ENCODE measurements around the gene LEO1. TPM values are rescaled to one million over a fixed set of nuclear protein-coding genes. Genes with fewer than 3 reads are reported as not detected.

Gene LEO1
- total and polyA plus RNA-seq, 8 donors: 3.0 to 8.1 (median 5.3) TPM

DNA sequence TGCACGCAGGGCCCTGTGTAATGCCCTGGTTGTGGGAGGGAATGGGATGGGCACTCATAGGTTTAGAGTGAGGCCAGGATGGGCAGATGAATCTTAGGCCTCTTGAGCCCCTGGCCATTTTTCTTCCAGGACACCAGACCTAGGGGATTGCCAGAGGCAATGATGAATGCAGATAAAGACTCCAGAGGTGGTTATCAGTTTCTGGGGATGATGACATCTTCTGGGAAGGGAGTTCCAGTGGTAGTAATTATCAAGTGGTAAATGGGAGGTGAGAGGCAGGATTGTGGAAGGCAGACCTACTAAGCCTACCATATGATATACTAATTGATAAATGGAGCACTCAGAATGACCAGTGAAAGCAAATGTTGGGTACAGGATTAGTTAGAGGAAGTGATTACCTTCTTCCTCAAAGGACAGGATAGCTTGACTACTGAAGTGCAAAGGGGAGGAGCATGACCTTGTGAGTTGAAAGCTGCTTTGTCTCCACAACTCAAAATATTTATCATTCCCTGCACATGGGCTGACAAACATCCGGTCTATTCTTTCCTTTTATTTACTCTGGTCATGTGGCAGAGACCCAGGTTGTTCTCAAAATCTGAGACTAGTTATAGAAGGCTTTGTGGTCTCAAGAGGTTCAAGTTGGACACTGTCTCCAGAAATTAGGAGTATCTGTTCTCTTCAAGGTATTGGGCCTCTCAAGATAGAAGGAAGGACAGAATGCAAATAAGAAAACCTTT, 37.3 kb upstream of the LEO1 start:
- intact Hi-C loops (cut with DNase I): no loop called here
- Histone ChIP-seq H3K27ac (peak overlapping the region in 1 of 4 donors; percentile 19), H3K9me3 (no peaks in the 10 kb centered on the region), H3K4me1 (no peaks in the 10 kb centered on the region), H3K4me3 (no peak overlapping the region), H3K36me3 (no peaks in the 10 kb centered on the region), H3K27me3 (no peaks in the 10 kb centered on the region)
- FAIRE-seq: no peak
- peak in 2 of 4 donors; percentile 53 to 59 for ATAC-seq
- WGBS, 2 donors: 51 to 54% methylated on average over 2 of the region's 2 CpGs
- TF ChIP-seq CTCF (IDR thresholded peaks at IDR 0.05): no peak
- no peak for DNase-seq

DNA sequence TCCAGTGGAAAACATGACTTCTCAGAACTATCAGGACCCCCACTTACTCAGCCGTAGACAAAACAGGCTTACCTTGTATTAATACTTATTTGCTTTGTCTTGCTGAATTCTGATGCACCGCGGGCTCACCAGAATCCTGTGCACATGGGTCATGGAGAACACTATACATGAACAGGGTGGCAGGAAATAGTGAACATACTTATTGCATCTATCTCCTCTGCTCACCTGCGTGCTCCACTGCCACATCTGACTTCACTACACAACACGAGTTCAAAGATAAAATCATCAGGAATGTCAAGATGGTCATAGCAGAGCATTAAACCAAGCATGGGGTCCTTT, 36.8 kb upstream of the LEO1 start:
- no peak for DNase-seq
- ATAC-seq: no peak
- no peak overlapping the region for H3K27ac ChIP-seq
- H3K4me1 ChIP-seq: no peaks in the 10 kb centered on the region
- FAIRE-seq: no peak
- intact Hi-C loops (cut with DNase I): no loop called here
- H3K36me3 ChIP-seq: no peaks in the 10 kb centered on the region
- 89 to 91% methylated on average over 5 of the region's 5 CpGs for WGBS, 2 donors
- H3K27me3 ChIP-seq: no peaks in the 10 kb centered on the region
- no peak overlapping the region for H3K4me3 ChIP-seq
- no peaks in the 10 kb centered on the region for H3K9me3 ChIP-seq
- TF ChIP-seq CTCF (IDR thresholded peaks at IDR 0.05): no peak

GRCh38 chr15:52006702-52007340, 35.2 kb upstream of the LEO1 start:
- ATAC-seq: peak in 2 of 4 donors; percentile 17 to 60
- no peak overlapping the region for H3K4me3 ChIP-seq
- TF ChIP-seq CTCF (IDR thresholded peaks at IDR 0.05): no peak
- DNase-seq: no peak
- H3K27ac ChIP-seq: no peak overlapping the region
- no peak for FAIRE-seq
- intact Hi-C loops (cut with DNase I): no loop called here
- no peaks in the 10 kb centered on the region for H3K9me3 ChIP-seq
- no peaks in the 10 kb centered on the region for H3K36me3 ChIP-seq
- no peaks in the 10 kb centered on the region for H3K4me1 ChIP-seq
- H3K27me3 ChIP-seq: no peaks in the 10 kb centered on the region
- WGBS, 2 donors: 89% methylated on average over 3 of the region's 3 CpGs

DNA sequence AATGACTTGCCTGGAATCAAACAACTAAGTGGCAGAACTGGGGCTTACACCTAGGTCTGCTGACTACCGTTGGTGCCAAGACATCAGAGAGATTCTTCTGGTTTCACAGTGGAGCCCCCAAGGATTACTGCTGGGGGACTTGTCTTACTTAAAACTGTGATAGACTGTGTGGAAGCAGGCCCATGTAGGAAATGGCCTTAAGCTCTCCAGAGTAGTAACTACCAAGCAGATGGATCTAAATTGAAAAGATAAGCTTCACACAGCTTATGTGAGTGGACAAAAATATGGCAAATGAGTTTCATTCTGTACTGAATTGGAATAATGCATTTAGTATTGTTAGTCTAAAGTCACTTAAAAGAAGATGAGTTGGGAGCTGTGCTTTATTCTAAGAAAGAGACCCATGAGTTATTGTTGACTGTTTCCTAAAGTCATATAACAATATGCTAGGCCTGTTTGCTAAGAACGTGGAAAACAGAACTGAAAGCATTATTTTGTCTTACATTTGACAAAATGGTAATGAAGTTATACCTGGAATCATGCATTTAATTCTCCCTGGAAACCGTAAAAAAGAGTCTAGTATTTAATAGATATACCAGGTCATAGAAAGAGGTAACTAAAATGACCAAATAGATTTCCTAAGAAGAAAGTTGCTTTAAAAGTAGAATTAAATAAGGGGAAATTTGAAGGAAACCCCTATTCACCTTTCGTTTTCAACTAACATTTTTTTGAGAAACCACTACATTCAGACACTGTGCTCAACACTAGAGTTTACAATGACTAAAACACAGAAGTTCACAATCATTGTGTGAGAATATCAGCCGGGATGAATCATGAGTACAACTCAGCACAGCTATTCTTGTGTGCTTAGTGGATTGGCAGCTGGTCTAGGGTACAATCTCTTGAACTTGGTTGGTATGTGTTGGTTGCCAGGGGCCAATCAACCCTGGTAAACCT, 34.4 kb upstream of the LEO1 start:
- TF ChIP-seq CTCF (IDR thresholded peaks at IDR 0.05): no peak
- no peaks in the 10 kb centered on the region for H3K36me3 ChIP-seq
- ATAC-seq: peak in 3 of 4 donors; percentile 35 to 56 (median 56)
- DNase-seq: no peak
- no peaks in the 10 kb centered on the region for H3K4me1 ChIP-seq
- intact Hi-C loops (cut with DNase I): no loop called here
- no peak overlapping the region for H3K27ac ChIP-seq
- WGBS, 2 donors: 78 to 85% methylated on average over 5 of the region's 5 CpGs
- no peaks in the 10 kb centered on the region for H3K9me3 ChIP-seq
- no peaks in the 10 kb centered on the region for H3K27me3 ChIP-seq
- FAIRE-seq: no peak
- no peak overlapping the region for H3K4me3 ChIP-seq
